SK-N-MC (cell line): Measurements from ENCODE around the gene SH2D3C.

Source experiments
- EZH2 ChIP-seq: fragments of 200-600 bp; sonication (generic); IDR thresholded peaks from one replicate; pipeline ENCODE4 v1.6.1; 2017; ENCODE audit warnings: antibody characterized with exemption
- POLR2AphosphoS5 ChIP-seq: IDR thresholded peaks from 2 replicates; pipeline ENCODE4 v1.6.1; 2012; ENCODE audit warnings: mild to moderate bottlenecking, low read depth, low read length, borderline replicate concordance

DNA sequence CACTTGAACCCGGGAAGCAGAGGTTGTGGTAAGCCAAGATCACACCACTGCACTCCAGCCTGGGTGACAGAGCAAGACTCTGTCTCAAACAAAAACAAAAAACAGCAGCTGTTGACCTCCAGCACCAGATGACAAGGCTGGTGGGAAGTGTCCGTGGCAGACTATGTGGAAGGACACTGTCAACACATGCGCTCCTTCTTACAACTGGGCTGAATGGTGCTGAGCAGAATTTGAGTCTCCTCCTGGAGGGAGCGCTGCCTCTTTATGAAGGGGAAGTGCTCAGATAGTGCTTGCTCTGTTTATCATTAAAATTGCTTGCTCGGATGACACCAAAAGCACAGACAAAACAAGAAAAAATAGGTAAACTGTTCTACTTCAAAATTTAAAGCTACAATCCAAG is 80.9 kb downstream of the SH2D3C start:
- TF ChIP-seq POLR2AphosphoS5 (no peak), EZH2 (no peak)
